Measurements from ENCODE around the gene NINJ1.

Gene NINJ1

GRCh38 chr9:93177676-93178075, 43.6 kb upstream of the NINJ1 start:
- DNase-seq (ENCODE audit: low read depth) = no peak
- H3K4me3 ChIP-seq (ENCODE audit: low read length) = no peak overlapping the region
- TF ChIP-seq CTCF (conservative IDR thresholded peaks at IDR 0.05; ENCODE audit: low read depth, low read length) = no peak

GRCh38 chr9:93174976-93175375, 40.9 kb upstream of the NINJ1 start:
- H3K4me3 ChIP-seq (ENCODE audit: low read length) = no peak overlapping the region
- no peak for TF ChIP-seq CTCF (conservative IDR thresholded peaks at IDR 0.05; ENCODE audit: low read depth, low read length)
- no peak for DNase-seq (ENCODE audit: low read depth)

- no peak overlapping the region for H3K4me3 ChIP-seq (ENCODE audit: low read length)
- no peak for DNase-seq (ENCODE audit: low read depth)
- TF ChIP-seq CTCF (conservative IDR thresholded peaks at IDR 0.05; ENCODE audit: low read depth, low read length) = no peak
These were observed 39.5 kb upstream of the NINJ1 start for GRCh38 chr9:93173365-93174051.

- DNase-seq (ENCODE audit: low read depth) = no peak
- no peak for TF ChIP-seq CTCF (conservative IDR thresholded peaks at IDR 0.05; ENCODE audit: low read depth, low read length)
- no peak overlapping the region for H3K4me3 ChIP-seq (ENCODE audit: low read length)
These were observed 38.8 kb upstream of the NINJ1 start for GRCh38 chr9:93172666-93173364.

- TF ChIP-seq CTCF (conservative IDR thresholded peaks at IDR 0.05; ENCODE audit: low read depth, low read length) = no peak
- no peak overlapping the region for H3K4me3 ChIP-seq (ENCODE audit: low read length)
- no peak for DNase-seq (ENCODE audit: low read depth)
These were observed 37.4 kb upstream of the NINJ1 start for GRCh38 chr9:93171261-93171990.

- no peak for DNase-seq (ENCODE audit: low read depth)
- no peak overlapping the region for H3K4me3 ChIP-seq (ENCODE audit: low read length)
- no peak for TF ChIP-seq CTCF (conservative IDR thresholded peaks at IDR 0.05; ENCODE audit: low read depth, low read length)
These were observed 36.5 kb upstream of the NINJ1 start for GRCh38 chr9:93170571-93170970.

All from retinal pigment epithelial cell (primary cell).